ENCODE measurements around the gene OLFM2. TPM values are rescaled to one million over a fixed set of nuclear protein-coding genes. Genes with fewer than 3 reads are reported as not detected.

OLFM2 gene
- total RNA-seq, 1 experiment from 2014 or later: 3.4 TPM

- TF ChIP-seq CTCF (conservative IDR thresholded peaks at IDR 0.05): no peak
- TF ChIP-seq EZH2 (IDR thresholded peaks at IDR 0.05; ENCODE audit: low read depth): no peak
- Histone ChIP-seq H3K9me3 (ENCODE audit: insufficient read depth, low read depth) (no peaks in the 10 kb centered on the region), H3K79me2 (ENCODE audit: low read depth) (no peaks in the 10 kb centered on the region), H2AFZ (no peak overlapping the region), H3K27me3 (ENCODE audit: insufficient read depth, low read depth) (peaks cover 26% of the 10 kb centered on the region), H3K27ac (no peak overlapping the region), H3K36me3 (ENCODE audit: low read depth) (no peaks in the 10 kb centered on the region), H3K4me1 (replicated peaks; ENCODE audit: insufficient read depth) (no peaks in the 10 kb centered on the region), H3K4me2 (no peak overlapping the region), H3F3A (ENCODE audit: insufficient read depth, low read depth) (0 out of 2 replicates have a peak, but pooled peaks cover 4% of the 10 kb centered on the region), H4K20me1 (ENCODE audit: insufficient read depth) (no peaks in the 10 kb centered on the region), H3K4me3 (no peak overlapping the region), H3K9me2 (ENCODE audit: insufficient read depth) (no peaks in the 10 kb centered on the region)
- intact Hi-C loops (cut with micrococcal nuclease; ENCODE audit: unreplicated experiment): no loop called here
- BruUV-seq (replicated peaks): no TSS peak
- DNase-seq: no peak
- ChIA-PET POLR2A (ENCODE audit: unreplicated experiment) (no interaction called here), CTCF (no interaction called here)
Observed at GRCh38 chr19:9906475-9907087, 29.7 kb downstream of the OLFM2 start.

GRCh38 chr19:9903336-9903735, 33.0 kb downstream of the OLFM2 start:
- H3K4me2 ChIP-seq: no peak overlapping the region
- intact Hi-C loops (cut with micrococcal nuclease; ENCODE audit: unreplicated experiment): no loop called here
- H3K27me3 ChIP-seq (ENCODE audit: insufficient read depth, low read depth): peaks cover 51% of the 10 kb centered on the region
- CTCF ChIA-PET: interaction anchor here (0.5 kb wide), 1 partner anchor 685 kb away, joined by 3 read pairs; no protein-coding TSS in a partner anchor
- no peaks in the 10 kb centered on the region for H3F3A ChIP-seq (ENCODE audit: insufficient read depth, low read depth)
- no peaks in the 10 kb centered on the region for H3K9me2 ChIP-seq (ENCODE audit: insufficient read depth)
- no peak overlapping the region for H2AFZ ChIP-seq
- H4K20me1 ChIP-seq (ENCODE audit: insufficient read depth): no peaks in the 10 kb centered on the region
- no peak for DNase-seq
- BruUV-seq (replicated peaks): no TSS peak
- POLR2A ChIA-PET (ENCODE audit: unreplicated experiment): no interaction called here
- H3K9me3 ChIP-seq (ENCODE audit: insufficient read depth, low read depth): no peaks in the 10 kb centered on the region
- H3K4me1 ChIP-seq (replicated peaks; ENCODE audit: insufficient read depth): no peaks in the 10 kb centered on the region
- no peak overlapping the region for H3K27ac ChIP-seq
- H3K4me3 ChIP-seq: no peak overlapping the region
- no peaks in the 10 kb centered on the region for H3K36me3 ChIP-seq (ENCODE audit: low read depth)
- no peaks in the 10 kb centered on the region for H3K79me2 ChIP-seq (ENCODE audit: low read depth)
- TF ChIP-seq CTCF (conservative IDR thresholded peaks at IDR 0.05) (no peak), EZH2 (IDR thresholded peaks at IDR 0.05; ENCODE audit: low read depth) (no peak)

- Histone ChIP-seq H3F3A (ENCODE audit: insufficient read depth, low read depth) (no peaks in the 10 kb centered on the region), H3K27me3 (ENCODE audit: insufficient read depth, low read depth) (peaks cover 61% of the 10 kb centered on the region), H3K79me2 (ENCODE audit: low read depth) (no peaks in the 10 kb centered on the region), H3K27ac (no peak overlapping the region), H3K4me1 (replicated peaks; ENCODE audit: insufficient read depth) (no peaks in the 10 kb centered on the region), H3K36me3 (ENCODE audit: low read depth) (no peaks in the 10 kb centered on the region), H3K9me3 (ENCODE audit: insufficient read depth, low read depth) (no peaks in the 10 kb centered on the region), H2AFZ (no peak overlapping the region), H3K4me2 (no peak overlapping the region), H4K20me1 (ENCODE audit: insufficient read depth) (no peaks in the 10 kb centered on the region), H3K9me2 (ENCODE audit: insufficient read depth) (no peaks in the 10 kb centered on the region), H3K4me3 (no peak overlapping the region)
- TF ChIP-seq CTCF (conservative IDR thresholded peaks at IDR 0.05): no peak
- no peak for TF ChIP-seq EZH2 (IDR thresholded peaks at IDR 0.05; ENCODE audit: low read depth)
- DNase-seq: no peak
- BruUV-seq (replicated peaks): no TSS peak
- intact Hi-C loops (cut with micrococcal nuclease; ENCODE audit: unreplicated experiment): no loop called here
- ChIA-PET CTCF (no interaction called here), POLR2A (ENCODE audit: unreplicated experiment) (no interaction called here)
Observed at GRCh38 chr19:9901642-9902041, 34.7 kb downstream of the OLFM2 start.
